ENCODE measurements around the gene SLC22A17.
A peak's percentile ranks its signal among the peaks of the same experiment; 100 is the strongest.

SLC22A17 gene

GRCh38 chr14:23380976-23381375 lies 28.3 kb upstream of the SLC22A17 start:
- no peak for DNase-seq

- no peak for DNase-seq
These were observed 27.7 kb upstream of the SLC22A17 start for GRCh38 chr14:23380197-23380914.

- DNase-seq = peak; percentile 44
These were observed 26.9 kb upstream of the SLC22A17 start for GRCh38 chr14:23379366-23380196.

- no peak for DNase-seq
These were observed 26.0 kb upstream of the SLC22A17 start for GRCh38 chr14:23378612-23379220.

GRCh38 chr14:23377573-23378563 lies 25.2 kb upstream of the SLC22A17 start:
- DNase-seq = no peak

GRCh38 chr14:23377198-23377550 lies 24.5 kb upstream of the SLC22A17 start:
- no peak for DNase-seq

GRCh38 chr14:23376482-23377197 lies 24.0 kb upstream of the SLC22A17 start, which contains the start of gene CMTM5:
TSS of gene CMTM5 (plus strand) at chr14:23377046. CDS start at chr14:23377252, 206 bp downstream.
- no peak for DNase-seq

GRCh38 chr14:23375527-23376251 lies 23.0 kb upstream of the SLC22A17 start:
- no peak for DNase-seq

GRCh38 chr14:23373041-23373440 lies 20.4 kb upstream of the SLC22A17 start:
- DNase-seq = no peak

- DNase-seq = no peak
These were observed 19.8 kb upstream of the SLC22A17 start, which contains the start of gene IL25 for GRCh38 chr14:23372509-23372908. TSS of gene IL25 (plus strand) at chr14:23372809.

- DNase-seq = no peak
These were observed 19.2 kb upstream of the SLC22A17 start for GRCh38 chr14:23371865-23372264.

- DNase-seq = no peak
These were observed 17.5 kb upstream of the SLC22A17 start for GRCh38 chr14:23370221-23370620.

- DNase-seq = peak; percentile 26
These were observed 13.8 kb upstream of the SLC22A17 start for GRCh38 chr14:23366426-23366921.

GRCh38 chr14:23365732-23366425 lies 13.2 kb upstream of the SLC22A17 start:
- peak; percentile 23 for DNase-seq

GRCh38 chr14:23365036-23365731 lies 12.5 kb upstream of the SLC22A17 start, which contains the start of gene EFS:
TSS of gene EFS (minus strand) at chr14:23365172. CDS start at chr14:23365025, 147 bp downstream.
- DNase-seq = no peak

GRCh38 chr14:23364164-23365035 lies 11.7 kb upstream of the SLC22A17 start:
- no peak for DNase-seq

GRCh38 chr14:23362200-23362599 lies 9.5 kb upstream of the SLC22A17 start:
- DNase-seq = no peak

- DNase-seq = no peak
These were observed 9.1 kb upstream of the SLC22A17 start for GRCh38 chr14:23361763-23362162.
